Smooth muscle cell (in vitro differentiated cells): ENCODE data around the gene SGCE. TPM values are rescaled to one million over a fixed set of nuclear protein-coding genes. Genes with fewer than 3 reads are reported as not detected.

ENCODE experiments used
- DNase-seq: peaks from one replicate; lab custom pipeline; 2025; ENCODE audit not compliant: unreplicated experiment; lab: John Stamatoyannopoulos, UW
- H2AFZ ChIP-seq: fragments of 200-600 bp; sonication (generic); 2 replicates; pipeline ENCODE4 v1.6.0; 2016; ENCODE audit warnings: antibody characterized with exemption, low read depth, mild to moderate bottlenecking
- H3F3A ChIP-seq: fragments of 200-600 bp; sonication (generic); 2 replicates; pipeline ENCODE4 v1.6.0; 2017; ENCODE audit warnings: antibody characterized with exemption, low read depth
- H3K27ac ChIP-seq: fragments of 200-600 bp; sonication (generic); 2 replicates; pipeline ENCODE4 v1.5.1; 2016; ENCODE audit warnings: low read depth, mild to moderate bottlenecking
- H3K27me3 ChIP-seq: fragments of 200-600 bp; sonication (generic); 2 replicates; pipeline ENCODE4 v1.6.1; 2016; ENCODE audit warnings: low read depth, mild to moderate bottlenecking
- H3K36me3 ChIP-seq: fragments of 200-600 bp; sonication (generic); 2 replicates; pipeline ENCODE4 v1.5.1; 2016; ENCODE audit warnings: low read depth
- H3K4me1 ChIP-seq: fragments of 200-600 bp; sonication (generic); 2 replicates; pipeline ENCODE4 v1.5.1; 2016; ENCODE audit warnings: low read depth
- H3K4me2 ChIP-seq: fragments of 200-600 bp; sonication (generic); 2 replicates; pipeline ENCODE4 v1.6.0; 2016; ENCODE audit warnings: mild to moderate bottlenecking
- H3K4me3 ChIP-seq: fragments of 200-600 bp; sonication (generic); 2 replicates; pipeline ENCODE4 v1.5.1; 2016; ENCODE audit warnings: mild to moderate bottlenecking
- H3K79me2 ChIP-seq: fragments of 200-600 bp; sonication (generic); 2 replicates; pipeline ENCODE4 v1.6.0; 2016; ENCODE audit warnings: low read depth, mild to moderate bottlenecking
- H3K9ac ChIP-seq: fragments of 200-600 bp; sonication (generic); 2 replicates; pipeline ENCODE4 v1.6.0; 2016; ENCODE audit warnings: low read depth
- H3K9me3 ChIP-seq: fragments of 200-600 bp; sonication (generic); replicated peaks from 2 replicates; pipeline ENCODE4 v1.5.1; 2016; ENCODE audit warnings: low read depth
- H4K20me1 ChIP-seq: fragments of 200-600 bp; sonication (generic); 2 replicates; pipeline ENCODE4 v1.6.0; 2016; ENCODE audit warnings: low read depth
- WGBS: methylation state at CpG from one replicate; pipeline ENCODE4 v1.1.7; 2016; ENCODE audit warnings: low lambda C conversion rate; 5-methylcytosine and 5-hydroxymethylcytosine counted together
- polyA plus RNA-seq: library from polyadenylated mRNA; unstranded; fragments of >200 nt; fragmentation: Nextera tagmentation; extraction: Ambion mirVana; gene quantifications from 2 replicates; pipeline ENCODE4 v1.2.1, GENCODE V29; 2016
- total RNA-seq: library from RNA; depleted of rRNA; stranded (reverse); fragments of >200 nt; gene quantifications from 2 replicates; pipeline ENCODE4 v1.2.3, GENCODE V29; 2014
- TF ChIP-seq, protein P1 (sequence below): fragments of 200-600 bp; sonication (generic); IDR thresholded peaks from 2 replicates; pipeline ENCODE4 v1.5.1; 2017; ENCODE audit warnings: borderline replicate concordance, mild to moderate bottlenecking, antibody characterized with exemption; ENCODE audit not compliant: insufficient read depth, poor library complexity, severe bottlenecking

The SGCE gene
- total and polyA plus RNA-seq, 2 experiments from 2014 or later: 87.1 to 123 TPM

DNA sequence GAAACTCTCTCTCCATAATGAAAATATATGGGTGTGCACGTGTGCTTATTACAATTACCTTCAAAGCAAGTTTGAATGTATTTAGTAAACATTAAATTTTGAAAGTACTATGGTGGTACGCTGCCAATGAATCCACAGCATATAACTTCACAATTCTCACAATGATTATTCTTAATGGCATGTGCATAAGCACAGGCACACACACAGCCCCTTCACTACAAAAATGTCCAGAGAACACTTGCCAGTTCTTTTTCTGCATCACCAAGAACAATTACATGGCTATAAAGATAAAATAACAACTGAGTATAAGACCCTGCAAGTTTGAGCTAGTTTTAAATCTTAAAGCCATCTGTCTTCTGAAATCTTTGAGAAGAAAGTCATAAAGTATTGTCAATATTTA, 22.2 kb downstream of the SGCE start:
- no peaks in the 10 kb centered on the region for H3K27me3 ChIP-seq
- DNase-seq: no peak
- H3K4me1 ChIP-seq: peaks cover 8% of the 10 kb centered on the region
- no peaks in the 10 kb centered on the region for H3K9me3 ChIP-seq
- no peak overlapping the region for H2AFZ ChIP-seq
- no peaks in the 10 kb centered on the region for H3K36me3 ChIP-seq
- no peak overlapping the region for H3K4me3 ChIP-seq
- no peak overlapping the region for H3K4me2 ChIP-seq
- no peaks in the 10 kb centered on the region for H3F3A ChIP-seq
- H4K20me1 ChIP-seq: peaks cover 21% of the 10 kb centered on the region
- 98% methylated on average over 2 of the region's 2 CpGs for WGBS
- TF ChIP-seq, protein P1, sequence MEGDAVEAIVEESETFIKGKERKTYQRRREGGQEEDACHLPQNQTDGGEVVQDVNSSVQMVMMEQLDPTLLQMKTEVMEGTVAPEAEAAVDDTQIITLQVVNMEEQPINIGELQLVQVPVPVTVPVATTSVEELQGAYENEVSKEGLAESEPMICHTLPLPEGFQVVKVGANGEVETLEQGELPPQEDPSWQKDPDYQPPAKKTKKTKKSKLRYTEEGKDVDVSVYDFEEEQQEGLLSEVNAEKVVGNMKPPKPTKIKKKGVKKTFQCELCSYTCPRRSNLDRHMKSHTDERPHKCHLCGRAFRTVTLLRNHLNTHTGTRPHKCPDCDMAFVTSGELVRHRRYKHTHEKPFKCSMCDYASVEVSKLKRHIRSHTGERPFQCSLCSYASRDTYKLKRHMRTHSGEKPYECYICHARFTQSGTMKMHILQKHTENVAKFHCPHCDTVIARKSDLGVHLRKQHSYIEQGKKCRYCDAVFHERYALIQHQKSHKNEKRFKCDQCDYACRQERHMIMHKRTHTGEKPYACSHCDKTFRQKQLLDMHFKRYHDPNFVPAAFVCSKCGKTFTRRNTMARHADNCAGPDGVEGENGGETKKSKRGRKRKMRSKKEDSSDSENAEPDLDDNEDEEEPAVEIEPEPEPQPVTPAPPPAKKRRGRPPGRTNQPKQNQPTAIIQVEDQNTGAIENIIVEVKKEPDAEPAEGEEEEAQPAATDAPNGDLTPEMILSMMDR: no peak
- H3K79me2 ChIP-seq: peaks cover 31% of the 10 kb centered on the region
- peak overlapping the region; percentile 84 for H3K27ac ChIP-seq
- H3K9ac ChIP-seq: no peak overlapping the region

DNA sequence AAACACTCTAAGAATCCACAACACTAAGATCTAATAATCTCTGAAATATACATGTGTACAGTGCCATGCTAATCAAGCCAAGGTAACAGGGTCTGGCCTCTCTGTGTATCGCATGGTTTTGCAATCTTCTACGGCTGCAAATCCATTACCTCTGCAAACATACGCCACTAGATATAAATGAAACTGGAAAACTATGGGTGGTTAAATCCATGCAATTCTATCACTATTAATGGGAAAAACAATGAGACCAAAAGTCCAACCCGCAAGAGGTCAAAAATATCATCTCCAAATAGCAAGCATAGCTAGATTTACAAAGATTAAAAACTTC, 23.0 kb downstream of the SGCE start:
- Histone ChIP-seq H3K27ac (peak overlapping the region; percentile 84), H3K9ac (peak overlapping the region; percentile 56), H3K79me2 (peaks cover 31% of the 10 kb centered on the region), H3F3A (no peaks in the 10 kb centered on the region), H2AFZ (no peak overlapping the region), H3K9me3 (no peaks in the 10 kb centered on the region), H3K4me2 (peak overlapping the region; percentile 40), H3K27me3 (no peaks in the 10 kb centered on the region), H4K20me1 (peaks cover 21% of the 10 kb centered on the region), H3K4me3 (no peak overlapping the region), H3K36me3 (no peaks in the 10 kb centered on the region), H3K4me1 (peaks cover 8% of the 10 kb centered on the region)
- TF ChIP-seq, protein P1: no peak
- DNase-seq: no peak
- 89% methylated on average over 4 of the region's 4 CpGs for WGBS

DNA sequence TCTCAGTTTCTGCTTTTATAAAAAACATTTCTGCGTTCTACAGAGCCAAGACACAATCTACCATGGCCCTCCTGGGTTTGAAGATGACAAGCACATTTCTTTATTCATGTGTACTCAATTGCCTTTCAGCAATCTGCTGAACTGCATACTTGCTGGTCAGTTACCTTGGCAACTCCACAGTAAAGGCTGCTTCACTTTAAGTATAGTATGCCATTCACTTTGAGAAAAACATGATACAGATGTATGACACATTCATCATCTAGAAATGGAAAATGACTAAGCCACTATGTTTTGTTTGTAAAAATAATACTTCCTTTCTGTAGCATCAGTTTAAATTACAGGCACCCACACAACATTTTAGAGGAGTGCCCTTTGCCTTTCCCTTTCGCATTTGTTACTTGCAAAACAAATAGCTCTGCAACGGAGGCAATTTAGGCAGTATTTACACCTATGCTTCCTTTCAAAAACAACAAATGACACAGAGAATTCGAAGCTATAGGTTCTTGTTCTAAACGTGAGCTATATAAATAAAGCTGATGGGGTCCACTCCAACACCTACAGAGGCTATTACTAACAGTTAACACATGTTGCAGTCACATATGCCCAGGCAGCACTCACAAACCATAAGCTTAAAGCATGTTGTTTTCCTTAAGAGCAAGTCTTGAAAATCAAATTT, 23.5 kb downstream of the SGCE start:
- WGBS: 49% methylated on average over 5 of the region's 5 CpGs
- no peak overlapping the region for H2AFZ ChIP-seq
- H3K27me3 ChIP-seq: no peaks in the 10 kb centered on the region
- H3K36me3 ChIP-seq: no peaks in the 10 kb centered on the region
- H3K27ac ChIP-seq: peak overlapping the region; percentile 84
- H3K79me2 ChIP-seq: peaks cover 31% of the 10 kb centered on the region
- TF ChIP-seq, protein P1: no peak
- H3K9me3 ChIP-seq: no peaks in the 10 kb centered on the region
- peak overlapping the region; percentile 40 for H3K4me2 ChIP-seq
- peaks cover 21% of the 10 kb centered on the region for H4K20me1 ChIP-seq
- no peak overlapping the region for H3K4me3 ChIP-seq
- peaks cover 8% of the 10 kb centered on the region for H3K4me1 ChIP-seq
- no peak for DNase-seq
- peak overlapping the region; percentile 56 for H3K9ac ChIP-seq
- H3F3A ChIP-seq: no peaks in the 10 kb centered on the region

DNA sequence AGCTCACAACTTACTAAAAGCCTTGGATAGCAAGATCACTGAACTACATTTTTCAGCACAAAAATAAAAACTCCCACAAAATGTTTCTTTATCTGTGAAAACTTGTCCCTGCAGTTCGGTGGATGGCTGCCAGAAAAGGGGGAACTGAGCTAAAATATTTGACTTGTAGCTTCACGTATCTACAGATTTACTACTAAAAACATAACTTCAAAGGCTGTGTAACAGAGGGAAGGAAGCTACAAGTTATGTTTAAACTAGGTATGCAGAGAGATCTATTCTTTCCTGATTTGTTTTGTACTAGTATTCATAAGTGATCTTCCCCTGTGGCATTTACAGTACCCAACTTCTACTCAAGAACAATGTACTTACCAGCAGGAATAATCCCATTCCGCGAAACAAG, 25.1 kb downstream of the SGCE start:
- Histone ChIP-seq H3K36me3 (no peaks in the 10 kb centered on the region), H3K9ac (no peak overlapping the region), H3K4me1 (peaks cover 8% of the 10 kb centered on the region), H3K27ac (peak overlapping the region; percentile 84), H4K20me1 (peaks cover 21% of the 10 kb centered on the region), H3K4me2 (no peak overlapping the region), H3F3A (no peaks in the 10 kb centered on the region), H2AFZ (no peak overlapping the region), H3K4me3 (no peak overlapping the region), H3K9me3 (no peaks in the 10 kb centered on the region), H3K79me2 (peaks cover 28% of the 10 kb centered on the region), H3K27me3 (no peaks in the 10 kb centered on the region)
- DNase-seq: no peak
- 76% methylated on average over 4 of the region's 4 CpGs for WGBS
- TF ChIP-seq, protein P1: no peak
